Raji (cell line): Measurements from ENCODE around the gene TNRC6A.

ENCODE experiments used
- POLR2A ChIP-seq: IDR thresholded peaks from 2 replicates; pipeline ENCODE4 v1.6.1; 2011; ENCODE audit warnings: low read depth, low read length, control low read depth; ENCODE audit not compliant: insufficient read depth

The TNRC6A gene

DNA sequence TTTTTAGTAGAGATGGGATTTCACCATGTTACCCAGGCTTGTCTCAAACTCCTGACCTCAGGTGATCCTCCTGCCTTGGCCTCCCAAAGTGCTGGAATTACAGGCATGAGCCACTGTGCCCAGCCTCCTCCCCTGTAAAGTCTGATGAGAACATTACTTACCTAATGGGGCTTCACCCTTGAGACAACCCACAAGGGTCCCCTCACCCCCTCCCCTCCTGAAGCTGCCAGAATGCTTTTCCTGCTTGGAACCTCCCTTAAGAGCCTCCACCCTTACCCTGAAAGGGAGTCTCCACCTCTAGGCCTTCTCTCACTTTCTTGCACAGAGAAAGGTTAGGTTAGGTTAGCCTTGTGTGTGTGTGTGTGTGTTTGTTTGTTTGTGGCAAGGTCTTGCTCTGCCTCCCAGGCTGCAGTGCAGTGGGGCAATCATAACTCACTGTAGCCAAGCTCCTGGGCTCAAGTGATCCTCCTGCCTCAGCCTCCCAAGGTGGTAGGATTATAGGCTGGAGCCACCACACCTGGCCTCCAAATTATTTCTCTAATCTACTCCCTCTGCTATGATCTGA, 125.2 kb downstream of the TNRC6A start:
- TF ChIP-seq POLR2A = no peak

DNA sequence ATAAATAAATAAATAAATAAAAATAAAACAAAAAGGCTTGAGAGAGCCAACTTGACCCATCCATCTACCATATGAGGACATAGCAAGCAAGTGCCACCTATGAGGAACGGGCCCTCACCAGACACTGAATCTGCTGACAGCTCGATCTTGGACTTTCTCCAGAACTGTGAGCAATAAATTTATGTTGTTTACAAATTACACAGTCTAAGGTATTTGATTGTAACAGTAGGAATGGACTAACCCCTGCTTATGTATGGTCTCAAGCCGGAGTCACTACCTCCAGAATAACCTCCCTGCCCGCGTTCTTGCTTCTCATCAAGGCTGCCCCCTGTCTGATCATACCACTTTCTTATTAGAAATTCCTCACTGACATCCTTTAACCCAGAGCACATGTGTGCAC, 126.2 kb downstream of the TNRC6A start:
- TF ChIP-seq POLR2A = no peak

DNA sequence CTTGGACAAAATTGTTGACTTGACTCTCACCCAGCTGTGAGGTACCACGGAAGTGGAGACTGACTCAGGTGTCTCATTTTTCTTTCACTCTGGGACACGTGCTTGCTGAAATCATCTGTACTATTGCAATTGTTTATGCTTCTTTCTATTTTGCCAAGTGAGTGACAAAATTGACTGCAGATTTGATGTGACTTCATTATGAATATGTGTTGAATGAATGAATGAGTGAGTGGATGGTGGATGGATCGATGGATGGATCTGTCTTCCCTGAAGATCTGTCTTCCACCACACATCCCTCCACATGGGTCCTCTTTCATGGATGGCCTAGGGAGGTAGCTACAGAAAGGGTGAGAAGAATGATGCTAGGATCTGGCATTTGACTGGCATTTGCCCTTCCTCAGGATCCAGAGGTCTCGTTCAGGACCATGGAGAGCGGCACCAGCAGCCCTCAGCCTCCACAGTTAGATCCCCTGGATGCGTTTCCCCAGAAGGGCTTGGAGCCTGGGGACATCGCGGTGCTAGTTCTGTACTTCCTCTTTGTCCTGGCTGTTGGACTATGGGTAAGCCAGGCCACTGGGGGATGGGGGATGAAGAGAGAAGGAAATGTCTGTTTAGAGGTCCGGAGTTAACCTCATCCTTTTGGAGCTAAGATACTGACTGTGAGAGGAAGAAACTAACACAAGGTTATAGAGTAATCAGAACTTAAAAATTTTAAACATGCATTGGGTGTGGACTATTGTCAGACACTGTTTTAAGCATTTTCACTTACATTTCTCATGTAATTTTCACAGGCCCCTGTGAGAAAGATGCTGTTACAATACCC, 129.0 kb downstream of the TNRC6A start:
- TF ChIP-seq POLR2A = no peak

DNA sequence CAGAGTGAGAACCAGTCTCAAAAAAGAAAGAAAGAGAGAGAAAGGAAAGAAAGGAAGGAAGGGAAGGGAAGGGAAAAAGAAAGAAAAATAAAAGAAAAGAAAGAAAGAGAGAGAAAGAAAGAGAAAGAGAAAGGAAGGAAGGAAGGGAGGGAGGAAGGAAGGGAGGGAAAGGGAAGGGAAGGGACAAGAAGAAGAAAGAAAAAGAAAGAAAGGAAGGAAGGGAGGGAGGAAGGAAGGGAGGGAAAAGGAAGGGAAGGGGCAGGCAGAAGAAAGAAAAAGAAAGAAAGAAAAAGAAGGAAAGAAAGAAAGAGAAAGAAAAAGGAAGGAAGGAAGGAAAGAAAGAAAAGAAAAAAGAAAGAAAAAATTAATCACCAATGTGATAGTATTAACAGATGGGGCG, 132.0 kb downstream of the TNRC6A start:
- TF ChIP-seq POLR2A = no peak

- TF ChIP-seq POLR2A = no peak
Observed at GRCh38 chr16:24863582-24864437, 134.4 kb downstream of the TNRC6A start.

DNA sequence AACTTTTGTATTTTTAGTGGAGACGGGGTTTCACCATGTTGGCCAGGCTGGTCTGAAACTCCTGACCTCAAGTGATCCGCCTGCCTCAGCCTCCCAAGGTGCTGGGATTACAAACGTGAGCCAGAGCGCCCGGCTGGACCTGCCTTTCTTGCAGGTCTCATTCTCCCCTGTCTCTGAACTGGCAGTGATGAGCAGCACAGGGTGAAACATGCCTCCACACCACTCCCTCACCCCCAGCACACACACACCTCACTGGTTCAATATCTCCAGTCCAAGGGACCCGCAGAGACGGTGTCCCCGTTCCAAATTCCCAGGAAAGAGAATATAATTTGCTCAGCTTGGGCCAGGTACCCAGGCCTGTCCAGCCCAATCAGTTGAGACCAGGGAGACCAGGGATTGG, 139.6 kb downstream of the TNRC6A start:
- no peak for TF ChIP-seq POLR2A

DNA sequence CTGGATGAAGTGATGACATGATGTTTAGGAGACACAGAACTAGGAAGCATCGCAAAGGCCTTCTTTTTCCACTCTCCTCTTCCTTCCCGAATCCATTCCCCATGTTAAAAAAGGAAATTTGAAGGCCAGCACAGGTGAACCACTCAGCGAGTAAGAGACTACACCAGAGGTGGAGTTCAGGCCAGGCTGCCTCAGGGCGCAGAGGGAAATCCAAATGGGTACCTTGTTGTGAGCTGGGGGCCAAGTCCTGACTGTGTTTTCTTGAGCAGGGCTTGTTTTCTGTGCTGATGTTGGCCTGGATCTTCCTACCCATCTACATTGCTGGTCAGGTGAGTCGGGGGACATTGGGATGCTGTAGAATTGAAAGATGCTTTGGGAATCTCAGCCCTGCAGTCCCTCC, 142.4 kb downstream of the TNRC6A start:
- TF ChIP-seq POLR2A = no peak

GRCh38 chr16:24873028-24873427, 143.6 kb downstream of the TNRC6A start:
- TF ChIP-seq POLR2A = no peak

DNA sequence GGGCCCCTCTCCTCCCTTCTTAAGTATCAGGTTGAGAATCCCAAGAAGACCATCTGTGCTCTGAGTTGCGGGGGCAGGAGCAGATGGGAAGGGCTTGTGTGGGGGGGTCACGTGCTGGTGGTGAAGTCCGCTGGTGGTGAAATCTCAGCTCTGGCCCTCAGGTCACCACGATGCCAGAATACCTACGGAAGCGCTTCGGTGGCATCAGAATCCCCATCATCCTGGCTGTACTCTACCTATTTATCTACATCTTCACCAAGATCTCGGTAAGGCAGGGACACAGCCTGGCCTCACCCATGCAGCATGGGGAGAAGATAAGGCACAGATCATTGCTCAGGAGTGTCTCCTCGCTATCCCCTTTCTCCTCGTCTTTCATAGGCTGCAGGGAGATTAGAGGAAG, 146.0 kb downstream of the TNRC6A start:
- no peak for TF ChIP-seq POLR2A
